Middle frontal gyrus (tissue), 1 donor: ENCODE data around the gene RASEF.
"Not testable (repeated sequence)": the region's sequence is repeated elsewhere in the genome, so short reads cannot be mapped to it uniquely, and the experiment has no call there.

Experiments used
- DNase-seq: peaks from one replicate; pipeline ENCODE4 v3.0.0-alpha.2; 2015; ENCODE audit warnings: low spot score; ENCODE audit errors: extremely low spot score

The RASEF gene

GRCh38 chr9:83062651-83063527, at the start of gene RASEF:
TSS of gene RASEF (minus strand) at chr9:83063142. CDS start at chr9:83062867, 275 bp downstream.
- no peak for DNase-seq

GRCh38 chr9:83111169-83111568, 48.2 kb upstream of the RASEF start:
- no peak for DNase-seq

- DNase-seq: no peak
Measured at GRCh38 chr9:83109296-83109695, 46.4 kb upstream of the RASEF start.

- no peak for DNase-seq
Measured at GRCh38 chr9:83108208-83108607, 45.3 kb upstream of the RASEF start.

- no peak for DNase-seq
Measured at GRCh38 chr9:83106772-83107171, 43.8 kb upstream of the RASEF start.

- no peak for DNase-seq
Measured at GRCh38 chr9:83106263-83106662, 43.3 kb upstream of the RASEF start.

GRCh38 chr9:83097633-83098032, 34.7 kb upstream of the RASEF start:
- DNase-seq: no peak

- not testable (repeated sequence) for DNase-seq
Measured at GRCh38 chr9:83093311-83093710, 30.4 kb upstream of the RASEF start.

GRCh38 chr9:83081846-83082245, 18.9 kb upstream of the RASEF start:
- no peak for DNase-seq

GRCh38 chr9:83081010-83081409, 18.1 kb upstream of the RASEF start:
- DNase-seq: no peak

- DNase-seq: not testable (repeated sequence)
Measured at GRCh38 chr9:83075932-83076331, 13.0 kb upstream of the RASEF start.

- DNase-seq: not testable (repeated sequence)
Measured at GRCh38 chr9:83072498-83072897, 9.6 kb upstream of the RASEF start.

GRCh38 chr9:83071626-83072025, 8.7 kb upstream of the RASEF start:
- no peak for DNase-seq

GRCh38 chr9:83070261-83070660, 7.3 kb upstream of the RASEF start:
- DNase-seq: no peak

- DNase-seq: no peak
Measured at GRCh38 chr9:83069651-83070050, 6.7 kb upstream of the RASEF start.

GRCh38 chr9:83068414-83068813, 5.5 kb upstream of the RASEF start:
- DNase-seq: no peak

GRCh38 chr9:83067579-83067978, 4.6 kb upstream of the RASEF start:
- DNase-seq: no peak

GRCh38 chr9:83066771-83067170, 3.8 kb upstream of the RASEF start:
- DNase-seq: no peak

- DNase-seq: no peak
Measured at GRCh38 chr9:83065233-83065632, 2.3 kb upstream of the RASEF start.

GRCh38 chr9:83061990-83062650, 822 bp downstream of the RASEF start:
- no peak for DNase-seq

GRCh38 chr9:83061036-83061435, 1.9 kb downstream of the RASEF start:
- DNase-seq: no peak

- no peak for DNase-seq
Measured at GRCh38 chr9:83060556-83060955, 2.4 kb downstream of the RASEF start.

- no peak for DNase-seq
Measured at GRCh38 chr9:83059417-83059816, 3.5 kb downstream of the RASEF start.
